Measurements from ENCODE around the gene KLHL40.

GRCh38 chr3:42649006-42649405 lies 36.3 kb upstream of the KLHL40 start:
- TF ChIP-seq DACH1 (IDR thresholded peaks at IDR 0.05; ENCODE audit: partially characterized antibody) (no peak), UBTF (IDR thresholded peaks at IDR 0.05; ENCODE audit: borderline replicate concordance in 1 of 2, low read depth in 2 of 2, low read length in 2 of 2) (no peak), NR0B1 (IDR thresholded peaks at IDR 0.05; ENCODE audit: partially characterized antibody) (no peak), POLR2AphosphoS5 (IDR thresholded peaks at IDR 0.05; ENCODE audit: control insufficient read depth, insufficient read depth, low read depth, low read length) (no peak), RAD51 (IDR thresholded peaks at IDR 0.05; ENCODE audit: borderline replicate concordance, low read depth) (no peak), CHD2 (IDR thresholded peaks at IDR 0.05; ENCODE audit: low read depth, low read length) (no peak), ZNF232 (CRISPR knock-in tag; IDR thresholded peaks at IDR 0.05) (no peak), PCBP2 (IDR thresholded peaks at IDR 0.05; ENCODE audit: low read depth, low read length, poor library complexity, severe bottlenecking) (no peak), HMGXB4 (CRISPR knock-in tag; IDR thresholded peaks at IDR 0.05) (no peak), ATF6 (CRISPR knock-in tag; IDR thresholded peaks at IDR 0.05) (no peak), CTCF (IDR thresholded peaks at IDR 0.05 in 2 of 3, conservative IDR thresholded peaks at IDR 0.05 in 1 of 3; ENCODE audit: insufficient read depth in 2 of 3, low read depth in 1 of 3, low read length in 3 of 3) (no peak), NR3C1 (CRISPR knock-in tag; IDR thresholded peaks at IDR 0.05) (no peak), AFF4 (CRISPR knock-in tag; IDR thresholded peaks at IDR 0.05) (no peak)
